ENCODE results near the gene PIGZ. TPM values are rescaled to one million over a fixed set of nuclear protein-coding genes. Genes with fewer than 3 reads are reported as not detected.

The PIGZ gene
- total RNA-seq, 6 experiments from 2014 or later: 2.9 to 4.3 (median 3.7) TPM

DNA sequence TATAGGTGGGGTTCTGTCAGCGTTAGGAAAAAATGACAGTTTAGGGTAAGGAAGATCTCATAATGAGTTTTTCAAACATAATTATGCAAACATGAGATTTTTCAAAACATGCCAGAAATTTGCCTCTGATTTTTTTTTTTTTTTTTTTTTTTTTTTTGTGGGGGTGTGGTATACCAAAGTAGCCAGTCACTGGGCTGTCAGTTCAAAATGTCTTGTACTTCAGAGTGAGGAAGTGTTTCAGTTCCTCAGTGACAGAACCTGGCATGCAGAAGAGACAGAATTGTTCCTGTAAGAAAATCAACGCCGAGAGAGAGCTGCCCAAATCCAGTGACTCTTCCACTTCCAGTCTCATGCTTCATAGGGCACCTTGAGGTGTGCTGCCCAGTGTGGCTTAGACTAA is 36.0 kb downstream of the PIGZ start:
- Mint-ChIP-seq H3K27me3 (ENCODE audit: insufficient read depth) (no peaks in the 10 kb centered on the region), H3K4me3 (no peak overlapping the region), H3K36me3 (ENCODE audit: low read depth) (peaks cover 52% of the 10 kb centered on the region), H3K9me3 (no peaks in the 10 kb centered on the region), H3K27ac (no peak overlapping the region), H3K4me1 (ENCODE audit: low read depth) (peaks cover 2% of the 10 kb centered on the region)
- no peak for TF ChIP-seq CTCF (IDR thresholded peaks at IDR 0.05)
- no peak for DNase-seq

DNA sequence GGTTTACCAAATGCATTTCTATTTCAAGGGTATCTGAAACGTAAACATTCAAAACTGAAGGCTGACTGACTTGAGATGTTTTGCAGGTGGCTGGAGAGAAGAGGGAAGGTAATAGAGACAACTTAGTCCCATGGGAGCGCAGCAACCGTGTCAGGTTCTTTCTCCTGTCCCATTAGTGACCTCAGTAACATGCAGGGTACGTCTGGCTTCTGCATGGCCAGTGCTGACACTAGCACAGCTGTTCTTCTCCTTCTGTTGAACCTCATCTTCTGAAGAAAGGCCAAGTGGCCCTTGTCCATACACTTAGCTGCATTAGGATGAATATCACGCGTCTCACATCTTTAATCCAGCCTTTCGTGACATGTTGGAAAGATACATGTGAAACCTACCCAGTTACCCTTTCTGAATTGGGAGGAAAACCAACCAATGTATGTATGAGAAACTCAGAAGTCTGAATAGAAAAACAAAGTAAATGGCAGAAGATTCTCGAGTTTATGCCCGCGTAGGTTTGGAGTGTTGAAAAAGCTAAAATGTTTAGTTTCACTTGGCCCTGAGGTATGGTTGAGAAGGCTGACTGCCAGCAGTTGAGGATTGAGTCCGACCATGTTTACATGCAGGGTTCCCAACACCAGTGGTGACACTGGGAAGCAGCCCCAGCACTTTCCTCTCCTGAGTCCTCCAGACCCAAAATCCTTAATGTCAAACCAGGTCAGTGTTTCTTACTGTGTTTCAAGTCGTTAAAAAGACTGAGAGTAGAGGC is 36.6 kb downstream of the PIGZ start:
- no peak for DNase-seq
- Mint-ChIP-seq H3K36me3 (ENCODE audit: low read depth) (peaks cover 48% of the 10 kb centered on the region), H3K4me3 (no peak overlapping the region), H3K27ac (no peak overlapping the region), H3K4me1 (ENCODE audit: low read depth) (no peaks in the 10 kb centered on the region; the same call in 1 of the 2 replicates), H3K27me3 (ENCODE audit: insufficient read depth) (no peaks in the 10 kb centered on the region), H3K9me3 (no peaks in the 10 kb centered on the region)
- TF ChIP-seq CTCF (IDR thresholded peaks at IDR 0.05): no peak

GRCh38 chr3:196931157-196931556 is 37.5 kb downstream of the PIGZ start:
- no peaks in the 10 kb centered on the region; the same call in 1 of the 2 replicates for H3K4me1 Mint-ChIP-seq (ENCODE audit: low read depth)
- peaks cover 39% of the 10 kb centered on the region for H3K36me3 Mint-ChIP-seq (ENCODE audit: low read depth)
- no peaks in the 10 kb centered on the region for H3K9me3 Mint-ChIP-seq
- no peak for DNase-seq
- TF ChIP-seq CTCF (IDR thresholded peaks at IDR 0.05): no peak
- no peak overlapping the region for H3K27ac Mint-ChIP-seq
- H3K27me3 Mint-ChIP-seq (ENCODE audit: insufficient read depth): no peaks in the 10 kb centered on the region
- no peak overlapping the region for H3K4me3 Mint-ChIP-seq

DNA sequence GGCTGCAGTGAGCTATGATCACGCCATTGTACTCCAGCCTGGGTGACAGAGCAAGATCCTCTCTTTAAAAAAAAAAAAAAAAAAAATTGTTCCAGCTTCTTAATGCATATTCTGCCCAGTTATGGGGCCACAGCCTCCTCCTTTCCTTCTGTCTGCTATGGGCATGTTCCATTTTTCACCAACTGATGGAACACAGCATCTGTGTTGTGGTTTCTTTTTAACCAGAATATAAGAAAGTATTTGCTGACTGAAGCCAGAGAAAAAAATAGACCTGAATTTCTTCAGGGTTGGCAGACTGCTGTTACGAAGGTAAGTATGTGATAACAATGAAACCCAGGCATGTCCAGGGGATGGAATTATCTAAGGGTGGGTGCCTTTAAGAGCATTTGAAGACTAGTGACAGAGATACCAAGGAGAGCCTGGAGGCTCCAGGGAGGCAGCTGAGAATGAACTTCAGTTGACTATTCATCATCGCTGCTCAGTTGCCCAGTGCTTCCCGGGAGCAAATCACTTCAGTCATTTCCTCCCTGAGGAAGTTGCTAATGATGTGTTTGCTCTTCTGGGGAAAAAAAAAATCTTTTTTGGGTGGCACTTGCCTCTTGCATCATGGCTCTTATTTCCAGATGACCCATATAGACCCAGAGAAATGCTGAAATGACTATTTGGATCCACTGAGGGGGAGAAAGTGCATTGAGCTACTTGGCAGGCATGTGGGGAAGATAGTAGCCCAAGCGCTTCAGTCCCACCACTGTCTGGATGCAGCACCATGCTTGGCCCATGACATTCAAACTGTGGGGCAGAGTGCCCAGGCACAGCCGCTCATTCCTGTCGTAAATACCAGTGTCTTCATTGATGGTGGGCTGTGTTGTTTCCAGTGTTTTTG is 40.8 kb downstream of the PIGZ start:
- no peak overlapping the region for H3K27ac Mint-ChIP-seq
- no peak for DNase-seq
- H3K9me3 Mint-ChIP-seq: no peaks in the 10 kb centered on the region
- peaks cover 25% of the 10 kb centered on the region for H3K36me3 Mint-ChIP-seq (ENCODE audit: low read depth)
- H3K27me3 Mint-ChIP-seq (ENCODE audit: insufficient read depth): no peaks in the 10 kb centered on the region
- no peak for TF ChIP-seq CTCF (IDR thresholded peaks at IDR 0.05)
- H3K4me1 Mint-ChIP-seq (ENCODE audit: low read depth): no peaks in the 10 kb centered on the region; the same call in 1 of the 2 replicates
- no peak overlapping the region for H3K4me3 Mint-ChIP-seq

DNA sequence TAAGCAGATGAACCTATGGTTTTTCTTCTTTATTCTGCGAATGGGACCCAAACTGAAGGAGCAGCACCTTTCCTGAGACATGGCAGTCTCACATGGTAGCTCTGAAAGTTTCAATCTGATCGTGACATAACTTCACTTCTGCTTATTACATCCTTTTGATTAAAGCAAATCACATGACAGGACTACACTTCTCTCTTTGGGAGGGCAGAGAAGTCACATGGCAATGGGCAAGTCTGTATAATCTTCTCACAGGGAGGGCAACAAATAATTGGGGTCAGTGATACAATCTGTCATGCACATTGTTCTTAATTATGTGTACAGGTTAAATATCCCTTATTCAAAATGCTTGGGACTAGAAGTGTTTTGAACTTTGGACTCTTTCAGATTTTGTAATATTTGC is 47.9 kb downstream of the PIGZ start:
- no peak for DNase-seq
- Mint-ChIP-seq H3K9me3 (no peaks in the 10 kb centered on the region), H3K27me3 (ENCODE audit: insufficient read depth) (peaks cover 2% of the 10 kb centered on the region), H3K4me3 (no peak overlapping the region), H3K36me3 (ENCODE audit: low read depth) (peaks cover 21% of the 10 kb centered on the region), H3K4me1 (ENCODE audit: low read depth) (no peaks in the 10 kb centered on the region), H3K27ac (no peak overlapping the region)
- TF ChIP-seq CTCF (IDR thresholded peaks at IDR 0.05): no peak
